ENCODE measurements around the gene ZFTA. TPM values are rescaled to one million over a fixed set of nuclear protein-coding genes. Genes with fewer than 3 reads are reported as not detected.

ZFTA gene
- total RNA-seq, 2 donors from 2014 or later: 21.2 to 27.5 TPM

DNA sequence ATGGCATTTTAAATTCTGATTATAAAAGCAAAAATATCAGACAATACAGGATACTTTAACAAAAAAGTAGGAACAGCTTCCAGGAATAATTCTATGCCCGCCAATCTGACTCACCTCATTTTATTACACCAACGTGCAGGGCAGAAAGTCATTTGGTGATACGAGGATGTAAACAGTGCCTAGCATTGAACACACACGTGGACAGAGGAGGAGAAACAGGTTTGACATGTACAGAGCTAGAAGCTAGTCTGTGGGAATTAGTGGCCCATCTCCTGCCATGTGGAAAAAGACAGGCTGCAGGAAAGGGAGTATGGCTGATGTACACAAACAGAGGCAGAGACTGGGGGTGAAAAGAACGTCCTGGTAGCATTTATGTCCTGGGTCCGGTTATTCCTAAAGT lies 35.7 kb upstream of the ZFTA start:
- TF ChIP-seq, protein P1, sequence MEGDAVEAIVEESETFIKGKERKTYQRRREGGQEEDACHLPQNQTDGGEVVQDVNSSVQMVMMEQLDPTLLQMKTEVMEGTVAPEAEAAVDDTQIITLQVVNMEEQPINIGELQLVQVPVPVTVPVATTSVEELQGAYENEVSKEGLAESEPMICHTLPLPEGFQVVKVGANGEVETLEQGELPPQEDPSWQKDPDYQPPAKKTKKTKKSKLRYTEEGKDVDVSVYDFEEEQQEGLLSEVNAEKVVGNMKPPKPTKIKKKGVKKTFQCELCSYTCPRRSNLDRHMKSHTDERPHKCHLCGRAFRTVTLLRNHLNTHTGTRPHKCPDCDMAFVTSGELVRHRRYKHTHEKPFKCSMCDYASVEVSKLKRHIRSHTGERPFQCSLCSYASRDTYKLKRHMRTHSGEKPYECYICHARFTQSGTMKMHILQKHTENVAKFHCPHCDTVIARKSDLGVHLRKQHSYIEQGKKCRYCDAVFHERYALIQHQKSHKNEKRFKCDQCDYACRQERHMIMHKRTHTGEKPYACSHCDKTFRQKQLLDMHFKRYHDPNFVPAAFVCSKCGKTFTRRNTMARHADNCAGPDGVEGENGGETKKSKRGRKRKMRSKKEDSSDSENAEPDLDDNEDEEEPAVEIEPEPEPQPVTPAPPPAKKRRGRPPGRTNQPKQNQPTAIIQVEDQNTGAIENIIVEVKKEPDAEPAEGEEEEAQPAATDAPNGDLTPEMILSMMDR (IDR thresholded peaks at IDR 0.05): no peak
- Histone ChIP-seq H3K4me1 (ENCODE audit: control insufficient read depth in 1 of 2, low read depth in 2 of 2) (peaks cover 0 to 3% of the 10 kb centered on the region in 2 donors), H3K27ac (no peak overlapping the region), H3K9me3 (no peaks in the 10 kb centered on the region), H3K36me3 (no peaks in the 10 kb centered on the region), H3K4me3 (no peak overlapping the region), H3K27me3 (replicated peaks; ENCODE audit: insufficient read depth) (no peaks in the 10 kb centered on the region)
- no peak for ATAC-seq (ENCODE audit: insufficient number of reproducible peaks, low FRiP score, low read depth)
- DNase-seq (ENCODE audit: low spot score): no peak

DNA sequence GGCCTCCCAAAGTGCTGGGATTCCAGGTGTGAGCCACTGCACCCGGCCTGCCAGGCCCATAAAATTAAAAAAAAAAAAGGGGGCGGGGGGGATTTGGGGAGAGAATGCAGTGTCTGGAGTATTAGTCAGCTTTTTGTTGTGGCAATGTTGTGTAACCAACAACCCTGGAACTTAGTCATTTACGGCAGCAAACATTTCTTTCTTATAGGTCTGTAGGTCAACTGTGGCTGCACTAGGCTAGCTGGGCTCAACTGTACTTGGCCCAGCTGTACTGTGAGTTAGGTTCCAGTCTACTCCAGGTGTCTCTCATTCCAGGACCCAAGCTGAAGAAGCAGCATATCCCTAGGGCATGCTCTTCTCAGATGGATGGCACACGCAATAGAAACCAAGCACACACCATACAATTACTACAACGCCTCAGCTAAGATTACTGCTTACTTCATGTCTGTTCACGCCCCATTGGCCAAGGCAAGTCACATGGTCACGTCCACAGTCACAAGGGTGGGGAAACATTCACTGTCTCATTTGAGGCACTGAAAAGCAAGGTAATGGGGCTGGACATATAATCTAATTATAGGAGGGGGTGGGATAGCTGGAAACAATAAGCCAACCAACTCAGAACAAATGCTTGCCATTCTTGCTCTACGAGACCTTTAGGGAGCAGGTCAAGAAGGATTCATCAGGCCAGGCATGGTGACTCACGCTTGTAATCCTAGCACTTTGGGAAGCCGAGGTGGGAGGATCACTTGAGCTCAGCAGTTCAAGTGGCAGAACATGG lies 34.3 kb upstream of the ZFTA start:
- Histone ChIP-seq H3K4me1 (ENCODE audit: control insufficient read depth in 1 of 2, low read depth in 2 of 2) (peaks cover 0 to 3% of the 10 kb centered on the region in 2 donors), H3K9me3 (no peaks in the 10 kb centered on the region), H3K27me3 (replicated peaks; ENCODE audit: insufficient read depth) (no peaks in the 10 kb centered on the region), H3K36me3 (no peaks in the 10 kb centered on the region), H3K4me3 (no peak overlapping the region), H3K27ac (no peak overlapping the region)
- ATAC-seq (ENCODE audit: insufficient number of reproducible peaks, low FRiP score, low read depth) (no peak), DNase-seq (ENCODE audit: low spot score) (no peak)
- TF ChIP-seq, protein P1 (IDR thresholded peaks at IDR 0.05): no peak

DNA sequence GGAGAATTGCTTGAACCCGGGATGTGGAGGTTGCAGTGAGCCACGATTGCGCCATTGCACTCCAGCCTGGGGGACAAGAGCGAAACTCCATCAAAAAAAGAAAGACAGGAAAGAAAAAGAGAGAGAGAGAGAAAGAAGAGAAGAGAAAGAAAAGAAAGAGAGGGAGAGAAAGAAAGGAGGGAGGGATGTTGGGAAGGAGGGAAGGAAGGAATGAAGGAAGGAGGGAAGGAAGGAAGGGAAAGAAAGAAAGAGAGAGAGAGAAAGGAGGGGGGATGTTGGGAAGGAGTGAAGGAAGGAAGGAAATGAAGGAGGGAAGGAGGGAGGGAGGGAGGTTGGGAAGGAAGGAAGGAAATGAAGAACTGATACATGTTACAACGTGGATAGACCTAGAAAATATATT lies 32.3 kb upstream of the ZFTA start:
- Histone ChIP-seq H3K36me3 (no peaks in the 10 kb centered on the region), H3K4me1 (ENCODE audit: control insufficient read depth in 1 of 2, low read depth in 2 of 2) (peaks cover 0 to 2% of the 10 kb centered on the region in 2 donors), H3K27ac (no peak overlapping the region), H3K4me3 (no peak overlapping the region), H3K9me3 (no peaks in the 10 kb centered on the region), H3K27me3 (replicated peaks; ENCODE audit: insufficient read depth) (no peaks in the 10 kb centered on the region)
- DNase-seq (ENCODE audit: low spot score) (no peak), ATAC-seq (ENCODE audit: insufficient number of reproducible peaks, low FRiP score, low read depth) (no peak)
- TF ChIP-seq, protein P1 (IDR thresholded peaks at IDR 0.05): no peak

DNA sequence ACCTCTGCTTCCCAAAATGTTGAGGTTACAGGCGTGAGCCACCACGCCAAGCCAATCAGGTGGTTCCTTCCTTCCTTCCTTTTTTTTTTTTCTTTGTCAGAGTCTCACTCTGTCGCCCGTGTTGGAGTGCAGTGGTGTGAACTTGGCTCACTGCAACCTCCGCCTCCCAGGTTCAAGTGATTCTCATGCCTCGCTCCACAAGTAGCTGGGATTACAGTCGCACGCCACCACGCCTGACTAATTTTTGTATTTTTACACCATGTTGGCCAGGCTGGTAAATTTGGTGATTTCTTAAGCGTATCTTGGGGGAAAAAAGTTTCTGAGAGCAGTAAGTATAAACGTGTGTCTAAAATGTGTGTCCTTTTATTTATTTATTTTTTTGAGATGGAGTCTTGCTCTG lies 26.5 kb upstream of the ZFTA start:
- TF ChIP-seq, protein P1 (IDR thresholded peaks at IDR 0.05): no peak
- Histone ChIP-seq H3K9me3 (peaks cover 17% of the 10 kb centered on the region), H3K4me3 (no peak overlapping the region), H3K4me1 (ENCODE audit: control insufficient read depth in 1 of 2, low read depth in 2 of 2) (no peaks in the 10 kb centered on the region), H3K27ac (no peak overlapping the region), H3K36me3 (no peaks in the 10 kb centered on the region), H3K27me3 (replicated peaks; ENCODE audit: insufficient read depth) (no peaks in the 10 kb centered on the region)
- no peak for ATAC-seq (ENCODE audit: insufficient number of reproducible peaks, low FRiP score, low read depth)
- no peak for DNase-seq (ENCODE audit: low spot score)

DNA sequence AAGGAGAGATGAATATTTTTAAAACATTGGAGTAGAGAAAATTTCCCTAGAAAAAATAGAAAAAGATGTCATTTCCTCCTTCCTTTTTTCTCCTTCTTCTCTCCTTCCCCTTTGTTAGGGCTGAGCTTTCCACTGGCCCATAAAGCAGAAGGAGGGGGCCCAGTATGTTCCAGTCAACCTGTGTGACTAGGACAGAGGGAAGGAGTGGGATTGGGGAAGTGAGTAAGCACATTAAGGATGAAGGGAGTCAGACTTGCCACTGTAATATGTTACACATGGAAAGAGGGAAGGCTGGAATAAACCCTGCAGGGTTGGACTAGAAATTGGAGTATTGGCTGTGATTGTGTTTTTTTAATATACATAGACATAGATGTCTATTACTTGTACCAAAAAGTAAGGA lies 24.6 kb upstream of the ZFTA start:
- H3K9me3 ChIP-seq: peaks cover 17% of the 10 kb centered on the region
- no peaks in the 10 kb centered on the region for H3K4me1 ChIP-seq (ENCODE audit: control insufficient read depth in 1 of 2, low read depth in 2 of 2)
- H3K27me3 ChIP-seq (replicated peaks; ENCODE audit: insufficient read depth): no peaks in the 10 kb centered on the region
- TF ChIP-seq, protein P1 (IDR thresholded peaks at IDR 0.05): no peak
- ATAC-seq (ENCODE audit: insufficient number of reproducible peaks, low FRiP score, low read depth): no peak
- no peak for DNase-seq (ENCODE audit: low spot score)
- no peak overlapping the region for H3K4me3 ChIP-seq
- no peak overlapping the region for H3K27ac ChIP-seq
- H3K36me3 ChIP-seq: no peaks in the 10 kb centered on the region

Data from thoracic aorta (tissue), 2 donors.